Left colon (tissue), 2 donors: Measurements from ENCODE around the gene TMEM106B. TPM values are rescaled to one million over a fixed set of nuclear protein-coding genes. Genes with fewer than 3 reads are reported as not detected.

Experiments
- ATAC-seq: fragments of 200-7000 bp; cut with Tn5 transposase; one replicate; pipeline ENCODE4 v1.9.1; 2020; ENCODE audit warnings: mild to moderate bottlenecking, moderate library complexity
- DNase-seq, 2 donors: peaks; one replicate each; pipeline ENCODE4 v3.0.0-alpha.2; 2020
- intact Hi-C, 2 donors: fragments of 100-400 bp; cut with DNase I in 1 of 2; cut with micrococcal nuclease in 1 of 2; formaldehyde crosslinking; loops; one replicate each; pipeline versions ENCODE4 v1.11.2 to v1.14.0; 2022; cut with DNase I, micrococcal nuclease
- total RNA-seq, 2 donors: library from RNA; stranded (reverse); fragmentation: NEBNext Ultra II Directional; extraction: Animal tissue kit (Norgen Biotek cat#: 25700); gene quantifications; one replicate each; pipeline ENCODE4 v1.2.1, GENCODE V29; 2021
- donor health status: DM: no; HTN: no; CAD: no.
- donor health status: DM: yes; HTN: yes; CAD: no.

The TMEM106B gene
- total RNA-seq, 2 donors from 2014 or later = 42.2 to 54.5 TPM

GRCh38 chr7:12281038-12281437 is 69.9 kb downstream of the TMEM106B start:
- intact Hi-C loops = no loop called here
- ATAC-seq (no peak), DNase-seq (no peak)

GRCh38 chr7:12287901-12288300 is 76.8 kb downstream of the TMEM106B start:
- ATAC-seq (no peak), DNase-seq (no peak)
- intact Hi-C loops = no loop called here

GRCh38 chr7:12289996-12290395 is 78.9 kb downstream of the TMEM106B start:
- DNase-seq (no peak), ATAC-seq (no peak)
- intact Hi-C loops = no loop called here

- ATAC-seq = no peak
- intact Hi-C loops = no loop called here
- no peak for DNase-seq
Measured at GRCh38 chr7:12290761-12291160, 79.7 kb downstream of the TMEM106B start.

DNA sequence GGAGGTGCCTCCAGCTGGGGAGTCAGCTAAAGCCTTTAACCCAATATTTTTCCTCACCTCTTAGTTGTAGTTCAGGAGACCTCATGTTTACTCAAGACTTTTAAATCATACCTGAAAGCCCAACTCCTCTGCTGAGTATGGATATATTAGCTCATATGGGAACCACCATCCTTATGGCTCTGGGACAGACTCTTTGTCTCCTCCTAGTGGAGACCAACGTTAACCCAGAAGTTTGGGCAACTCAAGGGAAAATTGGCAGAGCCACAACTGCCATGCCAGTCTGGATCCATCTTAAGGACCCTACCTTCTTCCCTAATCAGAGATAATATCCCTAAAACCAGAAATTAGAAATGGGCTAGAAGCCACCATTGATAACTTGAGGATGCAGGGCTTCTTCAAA is 80.8 kb downstream of the TMEM106B start:
- intact Hi-C loops = no loop called here
- no peak for DNase-seq
- no peak for ATAC-seq

Other genes with a start within 250 kb of the TMEM106B start
- gene VWDE, start 192.6 kb downstream of the TMEM106B start, total RNA-seq = 1 to 10 TPM; 1.3 to 1.5 TPM